Karpas-422 (cell line): ENCODE data around the gene RIMBP2. TPM values are rescaled to one million over a fixed set of nuclear protein-coding genes. Genes with fewer than 3 reads are reported as not detected.
A peak's percentile ranks its signal among the peaks of the same experiment; 100 is the strongest.

Experiments used
- DNase-seq: peaks from one replicate; pipeline ENCODE4 v3.0.0-alpha.2; 2015
- H2AFZ ChIP-seq: fragments of 200-600 bp; sonication (generic); 2 replicates; pipeline ENCODE4 v1.6.1; 2014; ENCODE audit warnings: antibody characterized with exemption, low read length, mixed read lengths
- H3K27ac ChIP-seq: fragments of 200-600 bp; sonication (generic); 2 replicates; pipeline ENCODE4 v1.5.1; 2014; ENCODE audit warnings: mild to moderate bottlenecking, low read length, moderate library complexity
- H3K27me3 ChIP-seq: fragments of 200-600 bp; sonication (generic); 2 replicates; pipeline ENCODE4 v1.6.1; 2014; ENCODE audit warnings: low read length, mixed read lengths
- H3K36me3 ChIP-seq: fragments of 200-600 bp; sonication (generic); 2 replicates; pipeline ENCODE4 v1.6.1; 2014; ENCODE audit warnings: low read length, mixed read lengths; ENCODE audit not compliant: insufficient read depth
- H3K4me1 ChIP-seq: fragments of 200-600 bp; sonication (generic); 2 replicates; pipeline ENCODE4 v1.6.1; 2014; ENCODE audit warnings: mild to moderate bottlenecking, low read length, mixed read lengths
- H3K4me2 ChIP-seq: fragments of 200-600 bp; sonication (generic); 2 replicates; pipeline ENCODE4 v1.6.1; 2014; ENCODE audit warnings: low read length, low read depth, mild to moderate bottlenecking; ENCODE audit not compliant: poor library complexity, severe bottlenecking
- H3K4me3 ChIP-seq: fragments of 200-600 bp; sonication (generic); 2 replicates; pipeline ENCODE4 v1.5.1; 2014; ENCODE audit warnings: mild to moderate bottlenecking, antibody characterized with exemption, low read length, mixed read lengths
- H3K79me2 ChIP-seq: fragments of 200-600 bp; sonication (generic); 2 replicates; pipeline ENCODE4 v1.6.1; 2014; ENCODE audit warnings: mild to moderate bottlenecking, low read length, mixed read lengths
- H3K9ac ChIP-seq: fragments of 200-600 bp; sonication (generic); 2 replicates; pipeline ENCODE4 v1.6.0; 2014; ENCODE audit warnings: low read length
- H3K9me2 ChIP-seq: fragments of 200-600 bp; sonication (generic), shearing (Covaris generic); replicated peaks from 2 replicates; pipeline ENCODE4 v1.6.0; 2014; ENCODE audit warnings: mild to moderate bottlenecking, low read length, moderate library complexity; ENCODE audit not compliant: insufficient read depth
- H3K9me3 ChIP-seq: fragments of 300-700, 200-600 bp; sonication (generic); 2 replicates; pipeline ENCODE4 v1.6.1; 2014; ENCODE audit warnings: low read length, mixed read lengths
- H4K20me1 ChIP-seq: fragments of 200-600 bp; sonication (generic); 2 replicates; pipeline ENCODE4 v1.6.1; 2014; ENCODE audit warnings: mild to moderate bottlenecking, antibody characterized with exemption, low read length, low read depth; ENCODE audit not compliant: insufficient read depth
- total RNA-seq: library from RNA; depleted of rRNA; stranded (reverse); fragments of >200 nt; shearing (Covaris generic); gene quantifications from 2 replicates; pipeline ENCODE4 v1.2.3, GENCODE V29; 2014; ENCODE audit warnings: low replicate concordance

Gene RIMBP2
- total RNA-seq, 1 experiment from 2014 or later = not detected

DNA sequence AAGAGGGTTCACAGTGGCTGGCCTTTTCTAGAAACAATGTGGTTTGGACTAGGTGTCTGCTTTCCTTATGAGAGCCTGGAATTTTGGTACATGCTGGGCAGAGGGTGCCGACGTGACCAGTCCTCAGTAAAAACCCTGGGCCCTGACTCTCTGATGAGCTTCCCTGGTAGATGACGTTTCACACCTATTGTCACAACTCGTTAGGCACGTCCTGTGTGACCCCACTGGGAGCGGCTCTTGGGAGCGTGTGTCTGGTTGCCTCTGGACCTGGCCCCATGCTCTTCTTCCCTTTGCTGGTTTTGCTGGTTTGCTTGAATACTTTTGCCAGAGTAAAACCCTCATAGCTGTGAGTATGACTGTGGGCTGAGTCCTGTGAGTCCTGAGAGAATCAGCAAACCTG is 136.9 kb downstream of the RIMBP2 start:
- H3K36me3 ChIP-seq = no peaks in the 10 kb centered on the region
- H3K27me3 ChIP-seq = no peaks in the 10 kb centered on the region
- no peak overlapping the region for H3K4me3 ChIP-seq
- no peak for DNase-seq
- H2AFZ ChIP-seq = no peak overlapping the region
- H3K27ac ChIP-seq = no peak overlapping the region
- no peaks in the 10 kb centered on the region for H3K9me2 ChIP-seq
- H3K9me3 ChIP-seq = no peaks in the 10 kb centered on the region
- H3K79me2 ChIP-seq = no peaks in the 10 kb centered on the region
- H3K4me2 ChIP-seq = no peak overlapping the region
- H3K9ac ChIP-seq = no peak overlapping the region
- H4K20me1 ChIP-seq = no peaks in the 10 kb centered on the region
- H3K4me1 ChIP-seq = no peaks in the 10 kb centered on the region

DNA sequence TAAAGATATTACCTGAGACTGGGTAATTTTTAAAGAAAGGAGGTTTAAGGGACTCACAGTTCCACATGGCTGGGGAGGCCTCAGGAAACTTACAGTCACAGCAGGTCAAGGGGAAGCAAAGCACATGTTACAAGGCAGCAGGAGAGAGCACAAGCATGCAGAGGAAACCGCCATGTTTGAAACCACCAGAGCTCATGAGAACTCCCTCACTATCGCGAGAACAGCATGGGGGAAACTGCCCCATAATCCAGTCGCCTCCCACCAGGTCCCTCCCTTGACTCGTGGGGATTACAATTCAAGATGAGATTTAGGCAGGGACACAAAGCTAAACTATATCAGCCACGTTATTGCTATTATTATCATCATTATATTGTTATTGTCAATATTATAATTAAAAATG is 138.7 kb downstream of the RIMBP2 start:
- Histone ChIP-seq H3K9me3 (no peaks in the 10 kb centered on the region), H3K4me2 (no peak overlapping the region), H3K9me2 (no peaks in the 10 kb centered on the region), H3K27me3 (no peaks in the 10 kb centered on the region), H2AFZ (no peak overlapping the region), H3K9ac (no peak overlapping the region), H3K79me2 (no peaks in the 10 kb centered on the region), H4K20me1 (no peaks in the 10 kb centered on the region), H3K36me3 (no peaks in the 10 kb centered on the region), H3K27ac (no peak overlapping the region), H3K4me1 (no peaks in the 10 kb centered on the region), H3K4me3 (no peak overlapping the region)
- DNase-seq = no peak

DNA sequence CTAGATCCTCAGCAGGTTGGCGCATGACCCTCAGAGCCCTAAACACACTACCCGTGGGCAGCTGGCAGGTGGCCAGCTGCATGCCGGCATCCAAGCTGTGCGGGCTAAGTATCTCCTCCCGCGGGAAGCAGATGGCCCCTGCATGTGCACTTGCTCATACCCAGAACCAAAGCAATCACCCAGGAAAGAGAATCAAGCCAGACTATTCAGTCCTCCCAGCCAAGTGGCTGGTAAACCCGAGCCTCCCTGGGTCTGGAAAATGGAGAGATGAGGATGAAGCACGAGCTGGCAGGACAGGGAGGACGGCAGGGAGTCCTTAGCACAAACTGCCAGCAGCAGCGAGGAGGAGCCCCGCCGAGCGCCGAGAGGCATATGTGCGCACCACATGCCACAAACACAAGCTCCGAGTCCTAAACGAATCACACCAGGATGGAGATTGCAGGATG is 139.7 kb downstream of the RIMBP2 start:
- H3K79me2 ChIP-seq = no peaks in the 10 kb centered on the region
- no peaks in the 10 kb centered on the region for H3K9me2 ChIP-seq
- H3K27ac ChIP-seq = no peak overlapping the region
- no peak overlapping the region for H3K4me3 ChIP-seq
- no peaks in the 10 kb centered on the region for H3K27me3 ChIP-seq
- H4K20me1 ChIP-seq = no peaks in the 10 kb centered on the region
- no peak for DNase-seq
- no peak overlapping the region for H3K9ac ChIP-seq
- H3K36me3 ChIP-seq = no peaks in the 10 kb centered on the region
- H3K4me1 ChIP-seq = no peaks in the 10 kb centered on the region
- no peak overlapping the region for H3K4me2 ChIP-seq
- H2AFZ ChIP-seq = no peak overlapping the region
- no peaks in the 10 kb centered on the region for H3K9me3 ChIP-seq

DNA sequence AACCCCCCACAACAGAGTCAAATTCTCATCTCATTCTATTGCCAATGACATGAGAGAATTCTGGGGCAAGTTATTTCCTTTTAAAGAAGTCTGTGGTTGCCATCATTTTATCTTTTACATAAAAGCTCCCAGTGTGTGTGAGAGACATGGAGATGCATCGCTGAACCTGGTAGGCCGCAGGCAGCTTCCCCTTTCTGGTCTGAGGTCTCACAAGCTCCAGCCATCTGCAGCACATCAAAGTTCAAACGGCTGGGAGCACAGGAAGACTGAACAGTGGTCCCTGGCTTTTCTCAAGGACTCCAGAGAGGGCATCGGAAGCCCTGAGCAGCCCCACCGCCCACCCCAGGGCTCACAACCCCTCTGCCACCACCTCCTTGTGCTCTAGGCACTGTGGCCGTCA is 141.7 kb downstream of the RIMBP2 start:
- Histone ChIP-seq H3K9me3 (no peaks in the 10 kb centered on the region), H3K27me3 (no peaks in the 10 kb centered on the region), H3K27ac (no peak overlapping the region), H4K20me1 (no peaks in the 10 kb centered on the region), H2AFZ (no peak overlapping the region), H3K4me2 (no peak overlapping the region), H3K9me2 (no peaks in the 10 kb centered on the region), H3K4me1 (no peaks in the 10 kb centered on the region), H3K4me3 (no peak overlapping the region), H3K79me2 (no peaks in the 10 kb centered on the region), H3K9ac (no peak overlapping the region), H3K36me3 (no peaks in the 10 kb centered on the region)
- DNase-seq = peak; percentile 46

DNA sequence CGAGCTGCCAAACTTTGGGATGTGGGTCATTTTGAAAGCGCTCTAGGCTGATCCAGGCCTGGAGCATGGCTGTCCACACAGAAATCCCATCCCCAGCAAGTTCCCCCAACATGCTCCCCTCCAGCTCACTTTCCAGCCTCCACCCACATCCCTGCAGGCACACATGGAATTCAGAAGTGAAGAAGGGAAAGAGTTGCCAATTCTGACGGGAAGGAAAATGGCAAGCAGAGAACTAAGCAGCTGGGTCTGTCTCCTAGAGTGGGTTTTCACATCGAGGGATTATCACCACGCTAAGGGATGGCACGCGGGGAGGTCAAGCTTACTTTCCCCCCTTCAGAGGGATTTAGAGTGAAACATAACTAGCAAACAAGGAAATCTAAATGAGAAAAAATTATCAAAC is 142.3 kb downstream of the RIMBP2 start:
- H3K36me3 ChIP-seq = no peaks in the 10 kb centered on the region
- H3K4me3 ChIP-seq = no peak overlapping the region
- H3K9ac ChIP-seq = no peak overlapping the region
- H3K4me2 ChIP-seq = no peak overlapping the region
- no peaks in the 10 kb centered on the region for H3K79me2 ChIP-seq
- H3K27me3 ChIP-seq = no peaks in the 10 kb centered on the region
- H3K27ac ChIP-seq = no peak overlapping the region
- H4K20me1 ChIP-seq = no peaks in the 10 kb centered on the region
- H3K9me2 ChIP-seq = no peaks in the 10 kb centered on the region
- no peaks in the 10 kb centered on the region for H3K9me3 ChIP-seq
- DNase-seq = no peak
- no peak overlapping the region for H2AFZ ChIP-seq
- H3K4me1 ChIP-seq = no peaks in the 10 kb centered on the region

DNA sequence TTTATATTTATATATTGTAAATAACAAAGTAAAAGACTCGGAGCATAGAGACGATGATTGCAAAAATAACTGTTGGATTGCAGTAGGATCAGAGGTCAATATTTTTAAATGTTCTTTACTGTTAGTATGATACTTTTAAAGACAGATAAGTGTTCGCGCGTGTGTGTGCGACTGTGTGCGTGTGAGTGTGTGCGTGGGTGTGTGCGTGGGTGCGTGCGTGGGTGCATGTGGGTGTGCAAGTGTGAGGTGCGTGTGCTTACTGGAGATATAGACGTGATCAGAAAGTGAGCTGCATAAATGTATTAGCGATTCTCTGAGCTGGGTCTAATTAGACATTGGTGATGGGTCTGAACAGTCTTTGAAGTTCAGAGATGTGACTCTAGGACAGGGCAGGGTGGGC is 142.9 kb downstream of the RIMBP2 start:
- Histone ChIP-seq H3K27ac (no peak overlapping the region), H4K20me1 (no peaks in the 10 kb centered on the region), H3K36me3 (no peaks in the 10 kb centered on the region), H3K4me2 (no peak overlapping the region), H3K9ac (no peak overlapping the region), H3K4me1 (no peaks in the 10 kb centered on the region), H3K79me2 (no peaks in the 10 kb centered on the region), H3K9me3 (no peaks in the 10 kb centered on the region), H3K27me3 (no peaks in the 10 kb centered on the region), H3K9me2 (no peaks in the 10 kb centered on the region), H2AFZ (no peak overlapping the region), H3K4me3 (no peak overlapping the region)
- no peak for DNase-seq

DNA sequence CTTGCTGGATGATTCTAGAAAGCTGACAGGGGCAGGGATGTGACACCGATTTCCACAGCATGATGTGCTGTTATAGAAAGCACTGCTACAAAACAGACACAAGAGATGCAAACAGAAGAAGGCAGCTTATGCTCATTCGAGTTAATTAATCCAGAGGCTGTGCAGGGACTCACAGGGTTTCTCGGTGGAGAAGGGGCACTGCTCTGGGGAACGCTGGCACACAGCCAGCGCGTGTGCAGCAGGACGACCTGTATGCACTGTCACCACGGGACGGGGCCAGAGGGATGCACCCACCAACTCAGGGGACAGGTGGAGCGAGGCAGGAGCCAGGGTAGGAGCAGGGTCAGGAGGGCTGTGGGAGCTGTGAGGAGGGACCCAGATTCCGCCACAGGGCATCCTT is 143.5 kb downstream of the RIMBP2 start:
- Histone ChIP-seq H3K79me2 (no peaks in the 10 kb centered on the region), H3K4me2 (no peak overlapping the region), H3K9ac (no peak overlapping the region), H4K20me1 (no peaks in the 10 kb centered on the region), H3K9me2 (no peaks in the 10 kb centered on the region), H3K36me3 (no peaks in the 10 kb centered on the region), H3K4me3 (no peak overlapping the region), H3K27ac (no peak overlapping the region), H2AFZ (no peak overlapping the region), H3K27me3 (no peaks in the 10 kb centered on the region), H3K4me1 (no peaks in the 10 kb centered on the region), H3K9me3 (no peaks in the 10 kb centered on the region)
- no peak for DNase-seq

DNA sequence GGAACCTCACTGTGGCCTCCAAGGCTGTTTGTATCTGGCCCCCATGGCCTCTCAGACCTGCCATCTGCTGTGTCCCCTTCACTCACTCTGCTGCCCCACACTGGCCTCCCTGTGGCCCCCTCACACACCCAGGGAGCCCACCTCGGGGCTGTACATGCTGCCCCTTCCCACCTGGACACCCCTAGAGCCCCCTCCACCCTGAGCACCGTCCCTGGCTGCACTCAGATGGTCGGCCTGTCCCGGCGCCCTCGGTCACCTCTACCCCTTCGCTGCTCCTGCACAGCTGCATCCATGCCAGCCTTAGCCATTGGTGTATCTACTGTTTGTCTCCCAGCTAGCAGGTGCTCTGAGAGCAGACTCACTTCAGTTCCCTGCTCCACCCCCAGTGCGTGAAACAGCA is 144.4 kb downstream of the RIMBP2 start:
- H3K9ac ChIP-seq = no peak overlapping the region
- no peak overlapping the region for H3K4me3 ChIP-seq
- H3K4me1 ChIP-seq = no peaks in the 10 kb centered on the region
- no peaks in the 10 kb centered on the region for H3K9me3 ChIP-seq
- no peak overlapping the region for H3K4me2 ChIP-seq
- no peaks in the 10 kb centered on the region for H4K20me1 ChIP-seq
- H2AFZ ChIP-seq = no peak overlapping the region
- no peaks in the 10 kb centered on the region for H3K79me2 ChIP-seq
- no peaks in the 10 kb centered on the region for H3K9me2 ChIP-seq
- no peak for DNase-seq
- H3K27me3 ChIP-seq = no peaks in the 10 kb centered on the region
- H3K27ac ChIP-seq = no peak overlapping the region
- H3K36me3 ChIP-seq = no peaks in the 10 kb centered on the region

DNA sequence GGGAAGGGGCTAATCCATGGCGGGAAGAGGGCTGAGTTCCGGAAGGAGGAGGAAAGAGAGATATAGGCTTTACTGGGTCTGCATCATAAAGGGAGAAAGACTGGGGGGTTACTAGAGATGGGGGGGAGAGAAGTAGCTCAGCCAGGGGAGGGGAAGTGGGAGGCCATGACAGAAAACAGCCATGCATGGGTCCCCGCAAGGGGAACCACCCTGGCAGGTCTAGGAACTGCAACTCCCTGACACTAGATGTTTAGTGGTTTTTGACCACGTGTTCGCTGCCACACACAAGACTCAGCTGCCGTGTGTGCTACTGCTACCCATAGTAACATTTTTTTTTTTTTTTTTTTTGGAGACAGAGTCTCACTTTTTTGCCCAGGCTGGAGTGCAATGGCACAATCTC is 145.0 kb downstream of the RIMBP2 start:
- no peak overlapping the region for H3K27ac ChIP-seq
- no peaks in the 10 kb centered on the region for H3K4me1 ChIP-seq
- H4K20me1 ChIP-seq = no peaks in the 10 kb centered on the region
- no peak overlapping the region for H2AFZ ChIP-seq
- DNase-seq = no peak
- no peak overlapping the region for H3K4me2 ChIP-seq
- no peak overlapping the region for H3K9ac ChIP-seq
- H3K79me2 ChIP-seq = no peaks in the 10 kb centered on the region
- no peaks in the 10 kb centered on the region for H3K27me3 ChIP-seq
- H3K36me3 ChIP-seq = no peaks in the 10 kb centered on the region
- no peaks in the 10 kb centered on the region for H3K9me2 ChIP-seq
- no peaks in the 10 kb centered on the region for H3K9me3 ChIP-seq
- no peak overlapping the region for H3K4me3 ChIP-seq
